H7 (cell line): Measurements from ENCODE around the gene MYCN. TPM values are rescaled to one million over a fixed set of nuclear protein-coding genes. Genes with fewer than 3 reads are reported as not detected.
A peak's percentile ranks its signal among the peaks of the same experiment; 100 is the strongest.
"Not testable (repeated sequence)": the region's sequence is repeated elsewhere in the genome, so short reads cannot be mapped to it uniquely, and the experiment has no call there.

Experiments used
- DNase-seq: peaks from one replicate; pipeline ENCODE4 v3.0.0; 2012
- H3K27me3 ChIP-seq: 2 replicates; pipeline ENCODE4 v1.6.0; 2011; ENCODE audit warnings: mild to moderate bottlenecking, low read length; ENCODE audit not compliant: control insufficient read depth, insufficient read depth
- H3K36me3 ChIP-seq: replicated peaks from 2 replicates; pipeline ENCODE4 v1.5.1; 2011; ENCODE audit warnings: low read length; ENCODE audit not compliant: control insufficient read depth, insufficient read depth
- H3K4me3 ChIP-seq: 2 replicates; pipeline ENCODE4 v1.5.1; 2011; ENCODE audit warnings: low read depth, mild to moderate bottlenecking, control low read depth, low read length, moderate library complexity; ENCODE audit not compliant: insufficient read depth
- total RNA-seq: library from RNA; depleted of rRNA; stranded (reverse); fragments of >200 nt; shearing (Covaris generic); gene quantifications from 2 replicates; pipeline ENCODE4 v1.2.3, GENCODE V29; 2014

Gene MYCN
- total RNA-seq, 1 experiment from 2014 or later: 48.4 TPM

DNA sequence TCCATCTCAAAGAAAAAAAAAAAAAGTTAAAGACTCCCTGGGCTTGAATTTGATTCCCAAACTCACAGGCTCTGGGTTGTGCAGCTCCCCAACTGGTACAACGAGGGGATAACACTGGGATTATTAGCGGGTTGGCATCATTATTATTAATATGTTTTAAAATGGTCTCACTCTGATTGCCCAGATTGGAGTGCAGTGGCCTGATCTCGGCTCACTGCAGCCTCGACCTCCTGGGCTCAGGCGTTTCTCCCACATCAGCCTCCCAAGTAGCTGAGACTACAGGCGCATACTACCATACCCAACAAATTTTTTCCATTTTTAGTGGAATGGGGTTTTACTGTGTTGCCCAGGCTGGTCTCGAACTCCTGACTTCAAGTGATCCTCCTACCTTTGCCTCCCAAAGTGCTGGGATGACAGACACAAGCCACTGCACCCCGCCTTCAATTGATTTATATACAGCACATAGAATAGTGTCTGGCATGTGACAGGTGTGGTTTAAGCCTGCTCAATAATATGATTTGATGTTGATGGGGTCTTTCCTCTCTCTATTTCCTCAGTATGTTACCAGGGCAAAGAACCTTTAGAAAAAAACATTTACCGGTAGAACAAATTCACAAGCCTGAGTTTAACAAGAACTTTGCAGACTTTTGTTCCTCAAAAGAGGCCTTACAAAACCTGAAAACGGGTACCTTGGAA, 12.2 kb downstream of the MYCN start:
- Histone ChIP-seq H3K27me3 (no peaks in the 10 kb centered on the region), H3K4me3 (no peak overlapping the region), H3K36me3 (no peaks in the 10 kb centered on the region)
- DNase-seq: no peak

DNA sequence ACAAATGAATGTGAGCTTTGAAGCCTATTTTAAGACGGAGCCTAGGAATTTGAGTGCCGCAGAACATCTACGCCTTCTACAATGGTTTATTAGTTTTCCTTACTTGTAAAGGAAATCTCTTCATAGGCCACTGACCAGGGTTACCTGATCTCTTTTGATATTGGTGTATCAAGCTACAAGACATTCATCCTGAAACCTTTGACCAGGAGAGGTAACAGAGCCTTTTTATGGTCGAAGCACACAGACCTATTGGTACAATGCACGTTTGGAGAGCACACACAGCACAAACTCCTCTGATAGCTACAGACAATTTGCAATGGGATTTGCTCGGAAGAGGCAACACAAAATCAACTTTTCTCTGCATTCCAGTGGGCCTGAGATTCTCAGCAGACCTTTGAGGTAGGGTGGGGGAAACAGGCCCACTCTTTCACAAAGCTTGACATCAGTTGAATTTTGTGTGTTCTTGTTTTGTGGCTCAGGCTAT, 12.8 kb downstream of the MYCN start:
- Histone ChIP-seq H3K27me3 (no peaks in the 10 kb centered on the region), H3K36me3 (no peaks in the 10 kb centered on the region), H3K4me3 (no peak overlapping the region)
- DNase-seq: no peak

DNA sequence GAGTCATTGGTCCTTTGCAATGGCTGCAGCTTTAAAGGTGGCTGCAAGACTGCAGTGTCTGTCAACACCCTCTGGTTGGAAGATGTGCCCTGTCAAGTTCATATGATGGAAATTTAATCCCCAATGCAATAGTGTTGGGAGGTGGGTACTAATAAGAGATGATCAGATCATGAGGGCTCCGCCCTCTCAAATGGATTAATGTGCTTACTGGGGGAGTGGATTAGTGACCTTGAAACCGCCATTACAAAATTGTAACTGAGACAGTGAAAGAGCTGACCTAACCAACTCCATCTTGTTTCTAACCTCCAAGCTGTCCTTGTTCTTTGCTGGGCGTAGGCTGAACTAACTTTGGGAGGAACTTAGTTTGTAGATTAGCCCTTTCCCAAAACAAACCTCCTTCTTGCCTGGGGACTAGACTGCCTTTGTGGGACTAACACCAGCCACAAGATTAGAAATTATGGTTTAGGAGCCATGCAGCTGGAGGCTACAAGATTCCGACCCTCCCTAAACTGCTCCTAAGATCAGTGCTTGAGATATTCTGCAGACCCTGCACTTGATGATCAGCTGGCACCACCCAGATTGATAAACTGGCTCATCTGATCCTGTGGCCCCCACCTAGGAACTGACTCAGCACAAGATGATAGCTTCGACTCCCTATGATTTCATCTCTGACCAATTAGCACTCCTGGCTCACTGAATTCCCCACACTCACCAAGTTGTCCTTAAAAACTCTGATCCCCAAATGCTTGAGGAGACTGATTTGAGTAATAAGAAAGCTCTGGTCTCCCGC, 13.7 kb downstream of the MYCN start:
- Histone ChIP-seq H3K27me3 (no peaks in the 10 kb centered on the region), H3K36me3 (no peaks in the 10 kb centered on the region), H3K4me3 (no peak overlapping the region)
- DNase-seq: no peak

GRCh38 chr2:15954761-15955160, 14.4 kb downstream of the MYCN start:
- no peaks in the 10 kb centered on the region for H3K36me3 ChIP-seq
- no peak overlapping the region for H3K4me3 ChIP-seq
- no peaks in the 10 kb centered on the region; the same call in 1 of the 2 replicates for H3K27me3 ChIP-seq
- no peak for DNase-seq

DNA sequence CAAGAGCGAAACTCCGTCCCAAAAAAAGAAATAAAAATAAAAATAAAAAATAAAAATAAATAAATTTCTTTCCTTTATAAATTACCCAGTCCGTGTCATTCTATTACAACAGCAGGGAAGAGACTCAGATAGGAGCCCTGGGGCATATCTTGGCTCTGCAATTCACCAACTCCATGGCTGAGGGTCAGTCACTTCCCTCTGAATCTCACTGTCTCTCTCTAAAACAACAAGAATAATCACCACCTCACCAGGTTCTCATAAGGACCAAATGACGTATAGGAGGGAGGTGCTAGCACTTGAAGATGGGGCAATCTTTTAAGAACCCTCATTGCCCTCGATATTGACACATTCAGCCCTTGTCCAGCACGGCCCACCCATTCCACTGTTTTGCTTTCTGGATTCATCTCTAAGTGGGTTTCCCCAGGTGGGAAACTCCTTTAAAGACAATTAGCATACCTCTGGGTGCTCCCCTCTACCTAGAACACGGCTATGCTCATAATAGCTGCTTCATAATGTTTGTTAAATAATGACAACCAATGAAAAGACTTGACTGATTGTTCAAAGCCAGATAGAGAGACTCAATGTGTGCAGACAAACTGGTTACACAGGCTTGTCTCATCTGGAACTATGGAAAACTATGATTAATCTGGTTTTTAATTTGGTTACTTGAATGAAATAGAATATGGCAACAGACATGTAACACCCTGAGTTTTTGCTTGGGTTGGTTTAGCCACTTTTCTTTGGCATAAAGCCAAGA, 15.1 kb downstream of the MYCN start:
- H3K4me3 ChIP-seq: no peak overlapping the region

GRCh38 chr2:15956230-15956629, 15.9 kb downstream of the MYCN start:
- no peak for DNase-seq
- no peak overlapping the region for H3K4me3 ChIP-seq
- no peaks in the 10 kb centered on the region for H3K36me3 ChIP-seq
- H3K27me3 ChIP-seq: no peaks in the 10 kb centered on the region; the same call in 1 of the 2 replicates

More for the DNA sequence above, 15.1 kb downstream of the MYCN start:
- Histone ChIP-seq H3K36me3 (no peaks in the 10 kb centered on the region), H3K27me3 (no peaks in the 10 kb centered on the region; the same call in 1 of the 2 replicates)
- DNase-seq: no peak

GRCh38 chr2:15956751-15957736, 16.7 kb downstream of the MYCN start:
- no peak for DNase-seq
- Histone ChIP-seq H3K27me3 (no peaks in the 10 kb centered on the region; the same call in 1 of the 2 replicates), H3K4me3 (no peak overlapping the region), H3K36me3 (no peaks in the 10 kb centered on the region)

DNA sequence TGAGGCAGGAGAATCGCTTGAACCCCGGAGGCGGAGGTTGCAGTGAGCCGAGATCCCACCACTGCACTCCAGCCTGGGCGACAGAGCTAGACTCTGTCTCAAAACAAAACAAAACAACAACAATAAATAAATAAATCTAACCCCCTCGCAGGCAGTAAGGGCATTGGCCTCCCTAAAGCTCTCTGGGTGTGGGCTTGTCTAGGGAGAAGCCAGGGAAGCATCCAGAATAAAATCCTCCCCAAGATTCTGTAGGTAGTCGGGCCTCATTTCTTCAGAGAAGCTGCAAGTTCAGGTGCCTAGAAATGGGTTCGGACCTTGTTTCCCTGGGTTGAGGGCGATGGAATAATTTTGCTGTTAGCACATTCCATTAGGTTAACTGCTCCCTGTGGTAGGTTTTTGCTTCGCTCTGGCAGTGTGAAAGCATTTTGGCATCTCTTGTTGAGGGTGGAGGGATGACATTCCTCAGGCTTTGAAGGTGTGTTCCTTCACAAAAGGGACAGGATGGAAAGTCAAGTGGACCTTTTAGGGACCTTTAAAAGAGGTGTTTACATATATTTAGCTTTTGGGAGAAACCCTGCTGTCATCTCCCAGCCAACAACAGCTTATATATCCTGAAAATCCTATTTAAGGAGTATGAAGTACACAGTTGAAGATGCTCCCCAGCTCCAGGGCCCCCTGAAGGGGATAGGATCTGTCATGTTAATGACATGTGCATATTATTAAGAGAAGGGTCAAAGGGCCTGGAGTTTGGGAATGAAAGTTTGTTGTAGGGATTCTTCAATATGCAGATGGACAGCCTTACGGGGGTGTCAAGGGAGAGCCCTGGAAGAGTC, 17.7 kb downstream of the MYCN start:
- H3K27me3 ChIP-seq: no peaks in the 10 kb centered on the region; the same call in 1 of the 2 replicates
- H3K4me3 ChIP-seq: no peak overlapping the region
- peak; percentile 67 for DNase-seq
- no peaks in the 10 kb centered on the region for H3K36me3 ChIP-seq

GRCh38 chr2:15959331-15960153, 19.2 kb downstream of the MYCN start:
- Histone ChIP-seq H3K27me3 (no peaks in the 10 kb centered on the region; the same call in 1 of the 2 replicates), H3K36me3 (no peaks in the 10 kb centered on the region), H3K4me3 (no peak overlapping the region)
- DNase-seq: no peak

DNA sequence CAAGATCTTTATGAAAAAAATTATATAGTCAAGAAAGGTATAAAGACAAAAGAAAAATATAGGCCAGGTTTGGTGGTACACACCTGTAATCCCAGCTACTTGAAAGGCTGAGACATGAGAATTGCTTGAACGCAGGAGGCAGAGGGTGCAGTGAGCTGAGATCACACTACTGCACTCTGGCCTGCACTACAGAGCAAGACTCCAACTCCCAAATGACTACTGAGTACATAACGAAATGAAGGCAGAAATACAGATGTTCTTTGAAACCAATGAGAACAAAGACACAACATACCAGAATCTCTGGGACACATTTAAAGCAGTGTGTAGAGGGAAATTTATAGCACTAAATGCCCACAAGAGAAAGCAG, 19.8 kb downstream of the MYCN start:
- H3K27me3 ChIP-seq, H3K4me3 ChIP-seq, H3K36me3 ChIP-seq, DNase-seq: not testable (repeated sequence)

DNA sequence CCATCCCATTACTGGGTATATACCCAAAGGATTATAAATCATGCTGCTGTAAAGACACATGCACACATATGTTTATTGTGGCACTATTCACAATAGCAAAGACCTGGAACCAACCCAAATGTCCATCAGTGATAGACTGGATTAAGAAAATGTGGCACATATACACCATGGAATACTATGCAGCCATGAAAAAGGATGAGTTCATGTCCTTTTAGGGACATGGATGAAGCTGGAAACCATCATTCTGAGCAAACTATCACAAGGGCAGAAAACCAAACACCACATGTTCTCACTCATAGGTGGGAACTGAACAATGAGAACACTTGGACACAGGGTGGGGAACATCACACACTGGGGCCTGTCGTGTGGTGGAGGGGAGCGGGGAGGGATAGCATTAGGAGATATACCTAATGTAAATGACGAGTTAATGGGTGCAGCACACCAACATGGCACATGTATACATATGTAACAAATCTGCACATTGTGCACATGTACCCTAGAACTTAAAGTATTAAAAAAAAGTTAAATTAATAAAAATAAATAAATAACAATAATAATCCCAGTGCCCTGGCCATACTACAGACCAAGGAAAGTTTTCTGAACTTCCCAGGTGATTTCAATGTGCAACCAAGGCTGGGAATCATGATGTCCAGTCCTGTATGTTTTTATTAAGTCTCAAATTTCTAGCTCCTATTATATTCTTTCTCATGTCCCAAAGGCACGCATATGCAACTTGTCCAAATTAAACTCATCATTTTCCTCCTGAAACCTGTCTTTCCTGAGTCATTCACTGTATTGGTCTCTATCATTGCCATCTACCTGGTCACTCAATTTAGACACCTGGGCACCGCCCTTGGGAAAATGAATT, 23.0 kb downstream of the MYCN start:
- H3K4me3 ChIP-seq, H3K36me3 ChIP-seq, H3K27me3 ChIP-seq, DNase-seq: not testable (repeated sequence)
